Kidney capillary endothelial cell (primary cell): Measurements from ENCODE around the gene ZCCHC24.
"Not testable (repeated sequence)": the region's sequence is repeated elsewhere in the genome, so short reads cannot be mapped to it uniquely, and the experiment has no call there.

Source experiments
- DNase-seq: peaks from one replicate; pipeline ENCODE4 v3.0.0-alpha.2; 2018; ENCODE audit warnings: low spot score

Gene ZCCHC24

GRCh38 chr10:79472951-79473350 lies 27.5 kb upstream of the ZCCHC24 start:
- DNase-seq = no peak

- DNase-seq = no peak
Measured at GRCh38 chr10:79472449-79472848, 27.0 kb upstream of the ZCCHC24 start.

GRCh38 chr10:79471776-79472175 lies 26.4 kb upstream of the ZCCHC24 start:
- no peak for DNase-seq

GRCh38 chr10:79470096-79470495 lies 24.7 kb upstream of the ZCCHC24 start:
- DNase-seq = no peak

GRCh38 chr10:79468841-79469585 lies 23.6 kb upstream of the ZCCHC24 start:
- DNase-seq = no peak

- no peak for DNase-seq
Measured at GRCh38 chr10:79468015-79468560, 22.7 kb upstream of the ZCCHC24 start.

- DNase-seq = no peak
Measured at GRCh38 chr10:79465341-79465740, 19.9 kb upstream of the ZCCHC24 start.

- DNase-seq = no peak
Measured at GRCh38 chr10:79463578-79464496, 18.4 kb upstream of the ZCCHC24 start.

GRCh38 chr10:79460687-79461086 lies 15.3 kb upstream of the ZCCHC24 start:
- DNase-seq = no peak

- DNase-seq = no peak
Measured at GRCh38 chr10:79459243-79459642, 13.8 kb upstream of the ZCCHC24 start.

GRCh38 chr10:79458483-79458882 lies 13.1 kb upstream of the ZCCHC24 start:
- no peak for DNase-seq

GRCh38 chr10:79457256-79457785 lies 11.9 kb upstream of the ZCCHC24 start:
- no peak for DNase-seq

GRCh38 chr10:79454259-79454658 lies 8.8 kb upstream of the ZCCHC24 start:
- no peak for DNase-seq

- DNase-seq = no peak
Measured at GRCh38 chr10:79453392-79453791, 8.0 kb upstream of the ZCCHC24 start.

- no peak for DNase-seq
Measured at GRCh38 chr10:79452174-79452611, 6.8 kb upstream of the ZCCHC24 start.

GRCh38 chr10:79451046-79451699 lies 5.7 kb upstream of the ZCCHC24 start:
- no peak for DNase-seq

GRCh38 chr10:79449181-79450146 lies 4.0 kb upstream of the ZCCHC24 start:
- DNase-seq = no peak

- DNase-seq = no peak
Measured at GRCh38 chr10:79448732-79449049, 3.3 kb upstream of the ZCCHC24 start.

GRCh38 chr10:79447911-79448731 lies 2.7 kb upstream of the ZCCHC24 start:
- DNase-seq = no peak

GRCh38 chr10:79447249-79447648 lies 1.8 kb upstream of the ZCCHC24 start:
- not testable (repeated sequence) for DNase-seq
